CD14-positive monocyte (primary cell): Measurements from ENCODE around the gene TPRN. TPM values are rescaled to one million over a fixed set of nuclear protein-coding genes. Genes with fewer than 3 reads are reported as not detected.

ENCODE experiments used
- DNase-seq, 3 donors: peaks; one replicate each; pipeline ENCODE4 v3.0.0-alpha.2; 2011 to 2022
- H2AFZ ChIP-seq: 2 replicates; pipeline ENCODE4 v1.6.0; 2012; ENCODE audit warnings: mild to moderate bottlenecking, low read depth, low read length, inconsistent platforms; ENCODE audit not compliant: insufficient read depth, poor library complexity, severe bottlenecking
- H3K27ac ChIP-seq, 2 donors: 1 replicate in 1 of 2; 2 replicates in 1 of 2; pipeline ENCODE4 v1.5.1; 2012 to 2013; ENCODE audit warnings: low read length in 2 of 2, control low read depth in 1 of 2, inconsistent platforms in 1 of 2, low read depth in 1 of 2, mild to moderate bottlenecking in 1 of 2
- H3K27me3 ChIP-seq, 2 donors: one replicate each; pipeline versions ENCODE4 v1.6.0 to v1.6.1; 2011 to 2013; ENCODE audit warnings: low read length in 2 of 2; ENCODE audit not compliant: control insufficient read depth in 2 of 2, insufficient read depth in 2 of 2
- H3K36me3 ChIP-seq, 2 donors: replicated peaks in 1 of 2; 1 replicate in 1 of 2; 2 replicates in 1 of 2; pipeline versions ENCODE4 v1.5.1 to v1.6.1; 2012 to 2013; ENCODE audit warnings: low read length in 2 of 2, control low read depth in 1 of 2, inconsistent platforms in 1 of 2, mild to moderate bottlenecking in 1 of 2; ENCODE audit not compliant: insufficient read depth in 2 of 2, control insufficient read depth in 1 of 2
- H3K4me1 ChIP-seq, 2 donors: 1 replicate in 1 of 2; 2 replicates in 1 of 2; pipeline versions ENCODE4 v1.5.1 to v1.6.1; 2012 to 2013; ENCODE audit warnings: low read length in 2 of 2, control low read depth in 1 of 2, inconsistent platforms in 1 of 2, mild to moderate bottlenecking in 1 of 2, moderate library complexity in 1 of 2; ENCODE audit not compliant: insufficient read depth in 2 of 2, control insufficient read depth in 1 of 2
- H3K4me2 ChIP-seq: replicated peaks from 2 replicates; pipeline ENCODE3; 2012; ENCODE audit warnings: low read length, moderate library complexity, mild to moderate bottlenecking; ENCODE audit not compliant: poor library complexity, severe bottlenecking; ENCODE audit errors: extremely low read depth
- H3K4me3 ChIP-seq, 3 experiments: fragments of 200-600 bp in 1 of 3; sonication (generic) in 1 of 3; replicated peaks in 1 of 3; 1 replicate in 2 of 3; 2 replicates in 1 of 3; pipeline ENCODE4 v1.5.1; 2011 to 2013; ENCODE audit warnings: low read length in 3 of 3, mild to moderate bottlenecking in 3 of 3, control low read depth in 2 of 3, low read depth in 2 of 3, inconsistent platforms in 1 of 3, moderate library complexity in 1 of 3
- H3K79me2 ChIP-seq: 2 replicates; pipeline ENCODE4 v1.6.0; 2012; ENCODE audit warnings: mild to moderate bottlenecking, control low read depth, inconsistent platforms, low read length, moderate library complexity; ENCODE audit not compliant: insufficient read depth
- H3K9ac ChIP-seq: 2 replicates; pipeline ENCODE4 v1.6.0; 2017; ENCODE audit warnings: low read length, mild to moderate bottlenecking; ENCODE audit not compliant: insufficient read depth, poor library complexity, severe bottlenecking
- H3K9me3 ChIP-seq, 2 donors: replicated peaks in 1 of 2; 1 replicate in 1 of 2; 2 replicates in 1 of 2; pipeline versions ENCODE4 v1.5.1 to v1.6.1; 2012 to 2013; ENCODE audit warnings: low read length in 2 of 2, control low read depth in 1 of 2; ENCODE audit not compliant: control insufficient read depth in 1 of 2, insufficient read depth in 1 of 2
- H4K20me1 ChIP-seq: 2 replicates; pipeline ENCODE4 v1.6.0; 2012; ENCODE audit warnings: mild to moderate bottlenecking, low read length, control low read depth, moderate library complexity; ENCODE audit not compliant: insufficient read depth
- H3K27ac Mint-ChIP-seq, 7 donors: one replicate each; pipeline ENCODE4 v1.8.0; 2020; ENCODE audit warnings: mild to moderate bottlenecking in 7 of 7, mixed read lengths in 7 of 7, moderate library complexity in 6 of 7, inconsistent platforms in 2 of 7
- H3K27me3 Mint-ChIP-seq, 3 donors: one replicate each; pipeline ENCODE4 v1.8.0; 2021 to 2022; ENCODE audit warnings: low read depth in 3 of 3, mild to moderate bottlenecking in 3 of 3, mixed read lengths in 3 of 3, moderate library complexity in 3 of 3, inconsistent platforms in 1 of 3
- H3K36me3 Mint-ChIP-seq, 2 donors: one replicate each; pipeline ENCODE4 v1.8.0; 2020; ENCODE audit warnings: mixed read lengths in 2 of 2, inconsistent platforms in 1 of 2, mild to moderate bottlenecking in 1 of 2
- H3K4me1 Mint-ChIP-seq: one replicate; pipeline ENCODE4 v1.8.0; 2020; ENCODE audit warnings: mild to moderate bottlenecking, mixed read lengths
- H3K4me3 Mint-ChIP-seq, 2 donors: one replicate each; pipeline ENCODE4 v1.8.0; 2020; ENCODE audit warnings: mild to moderate bottlenecking in 2 of 2, mixed read lengths in 2 of 2, moderate library complexity in 1 of 2
- H3K9me3 Mint-ChIP-seq, 7 donors: one replicate each; pipeline ENCODE4 v1.8.0; 2020 to 2022; ENCODE audit warnings: mixed read lengths in 7 of 7, mild to moderate bottlenecking in 6 of 7, moderate library complexity in 6 of 7, inconsistent platforms in 2 of 7
- WGBS: methylation state at CpG from one replicate; pipeline ENCODE4 v1.1.5; 2013; ENCODE audit warnings: missing lambda C conversion rate; ENCODE audit not compliant: insufficient coverage; 5-methylcytosine and 5-hydroxymethylcytosine counted together
- intact Hi-C, 2 donors: fragments of 100-400 bp; cut with micrococcal nuclease; formaldehyde crosslinking; loops; one replicate each; pipeline versions ENCODE4 v1.15.0 to v1.15.1; 2023
- polyA plus RNA-seq, 3 donors: library from polyadenylated mRNA; depleted of rRNA in 1 of 3; unstranded in 2 of 3; stranded (reverse) in 1 of 3; fragments of 300-500 nt in 2 of 3; fragments of >200 nt in 1 of 3; fragmentation: Illumina TruSeq in 2 of 3; gene quantifications; 1 replicate in 2 of 3; 2 replicates in 1 of 3; pipeline ENCODE4 v1.2.3, GENCODE V29; 2012 to 2021
- TF ChIP-seq, protein P1 (sequence below): fragments of 200-600 bp; IDR thresholded peaks from one replicate; pipeline ENCODE4 v1.8.0; 2022; ENCODE audit warnings: antibody characterized with exemption, mild to moderate bottlenecking

Gene TPRN
- polyA plus RNA-seq, 3 donors = 0.30 to 4.6 (median 0.46) TPM

DNA sequence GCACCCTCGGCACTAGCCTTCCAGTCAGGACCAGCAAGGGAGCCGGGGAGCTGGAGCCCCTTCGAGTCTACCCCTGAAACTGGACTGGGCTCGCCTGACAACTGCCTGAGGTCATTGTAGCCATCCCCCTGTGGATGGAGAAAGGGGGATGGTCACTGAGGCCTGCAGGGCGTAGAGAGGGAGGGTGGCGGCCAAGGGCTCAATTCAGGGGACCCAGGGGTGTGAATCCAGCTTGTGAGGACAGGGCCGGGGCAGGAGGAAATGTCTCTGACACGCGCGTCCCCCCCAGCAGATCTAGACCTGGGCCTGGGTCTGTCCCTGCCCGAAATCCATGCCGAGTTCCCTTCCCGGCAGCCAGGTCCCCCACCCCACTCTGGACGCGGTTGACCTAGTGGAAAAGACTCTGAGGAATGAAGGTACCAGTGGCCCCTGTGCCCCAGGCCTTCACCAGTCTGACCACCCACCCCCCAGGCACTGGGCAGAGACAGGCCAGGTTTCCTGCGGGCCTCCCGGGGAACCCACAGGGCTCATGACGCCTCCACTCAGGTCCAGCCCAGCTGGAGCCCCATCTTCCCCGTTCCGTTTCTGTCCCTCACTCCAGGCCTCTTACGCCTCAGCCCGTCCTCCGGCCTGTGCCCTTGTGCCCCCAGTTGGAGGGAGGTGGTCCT is 31.0 kb upstream of the TPRN start:
- no peak overlapping the region for H3K27ac ChIP-seq
- TF ChIP-seq, protein P1, sequence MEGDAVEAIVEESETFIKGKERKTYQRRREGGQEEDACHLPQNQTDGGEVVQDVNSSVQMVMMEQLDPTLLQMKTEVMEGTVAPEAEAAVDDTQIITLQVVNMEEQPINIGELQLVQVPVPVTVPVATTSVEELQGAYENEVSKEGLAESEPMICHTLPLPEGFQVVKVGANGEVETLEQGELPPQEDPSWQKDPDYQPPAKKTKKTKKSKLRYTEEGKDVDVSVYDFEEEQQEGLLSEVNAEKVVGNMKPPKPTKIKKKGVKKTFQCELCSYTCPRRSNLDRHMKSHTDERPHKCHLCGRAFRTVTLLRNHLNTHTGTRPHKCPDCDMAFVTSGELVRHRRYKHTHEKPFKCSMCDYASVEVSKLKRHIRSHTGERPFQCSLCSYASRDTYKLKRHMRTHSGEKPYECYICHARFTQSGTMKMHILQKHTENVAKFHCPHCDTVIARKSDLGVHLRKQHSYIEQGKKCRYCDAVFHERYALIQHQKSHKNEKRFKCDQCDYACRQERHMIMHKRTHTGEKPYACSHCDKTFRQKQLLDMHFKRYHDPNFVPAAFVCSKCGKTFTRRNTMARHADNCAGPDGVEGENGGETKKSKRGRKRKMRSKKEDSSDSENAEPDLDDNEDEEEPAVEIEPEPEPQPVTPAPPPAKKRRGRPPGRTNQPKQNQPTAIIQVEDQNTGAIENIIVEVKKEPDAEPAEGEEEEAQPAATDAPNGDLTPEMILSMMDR = no peak
- H3K9me3 ChIP-seq = no peaks in the 10 kb centered on the region
- Mint-ChIP-seq H3K9me3 (peaks cover 0 to 4% (median 0%) of the 10 kb centered on the region in 7 donors), H3K4me3 (no peak overlapping the region), H3K36me3 (no peaks in the 10 kb centered on the region), H3K27me3 (peaks cover 2 to 47% (median 10%) of the 10 kb centered on the region in 3 donors), H3K4me1 (peaks cover 4% of the 10 kb centered on the region), H3K27ac (no peak overlapping the region)
- DNase-seq = no peak
- no peak overlapping the region for H2AFZ ChIP-seq
- 92% methylated on average over 16 of the region's 23 CpGs for WGBS
- H3K4me1 ChIP-seq = peaks cover 5 to 6% of the 10 kb centered on the region in 2 donors
- H3K27me3 ChIP-seq = peaks cover 0 to 9% of the 10 kb centered on the region in 2 donors
- H4K20me1 ChIP-seq = no peaks in the 10 kb centered on the region
- no peaks in the 10 kb centered on the region for H3K36me3 ChIP-seq
- no peak overlapping the region for H3K9ac ChIP-seq
- no peaks in the 10 kb centered on the region for H3K79me2 ChIP-seq
- H3K4me2 ChIP-seq = no peak overlapping the region
- no peak overlapping the region for H3K4me3 ChIP-seq
- intact Hi-C loops = no loop called here

DNA sequence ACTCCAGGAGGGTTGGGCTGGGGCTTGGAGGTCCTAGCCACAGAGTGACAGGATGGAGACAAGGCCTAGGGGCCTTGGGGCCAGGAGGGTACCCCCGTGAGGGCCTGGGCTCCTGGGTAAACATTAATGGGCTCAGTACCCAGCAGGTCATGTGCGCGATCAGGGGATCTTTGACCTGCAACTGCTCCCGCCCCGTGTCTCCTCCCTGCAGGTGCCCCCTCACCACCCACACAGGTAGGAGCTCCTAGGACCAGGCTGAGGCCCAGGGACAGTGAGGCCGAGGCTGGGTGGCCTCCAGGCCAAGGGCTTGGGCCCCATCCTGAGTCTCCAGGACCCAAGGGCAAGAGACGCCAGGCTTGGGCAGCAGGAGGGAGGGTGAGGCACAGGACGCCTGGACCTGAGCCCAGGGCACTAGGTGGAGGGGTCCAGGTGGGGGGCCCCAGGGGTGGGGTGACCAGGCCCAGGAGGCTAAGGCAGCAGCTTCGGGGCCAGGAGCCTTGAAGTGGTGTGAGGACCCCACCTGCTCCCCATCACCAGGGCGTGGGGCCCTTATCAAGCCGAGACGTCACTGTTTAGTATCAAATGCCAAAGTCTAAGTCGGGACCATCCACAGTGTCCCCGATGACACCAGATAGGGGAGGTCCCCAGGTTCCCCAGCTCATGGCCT is 30.3 kb upstream of the TPRN start, which contains the start of gene SLC34A3:
Gene SLC34A3, plus strand, starts transcription at position 197 of the 667 bp plus-strand sequence. CDS start 802 bp downstream, outside the sequence.
- intact Hi-C loops = no loop called here
- DNase-seq = no peak
- 89% methylated on average over 11 of the region's 14 CpGs for WGBS
- no peak within 1 kb of the TSS for H2AFZ ChIP-seq
- H3K27me3 Mint-ChIP-seq = peaks cover 2 to 50% (median 12%) of the 10 kb centered on the region in 3 donors
- no peaks in the 10 kb centered on the region for H3K79me2 ChIP-seq
- H3K27me3 ChIP-seq = peaks cover 0 to 9% of the 10 kb centered on the region in 2 donors
- no peak within 1 kb of the TSS for H3K4me2 ChIP-seq
- no peaks in the 10 kb centered on the region for H3K36me3 ChIP-seq
- no peak within 1 kb of the TSS for H3K4me3 Mint-ChIP-seq
- peaks cover 2% of the 10 kb centered on the region for H3K4me1 Mint-ChIP-seq
- H3K27ac ChIP-seq = no peak within 1 kb of the TSS
- H3K9me3 ChIP-seq = no peaks in the 10 kb centered on the region
- TF ChIP-seq, protein P1 = no peak
- H3K9ac ChIP-seq = no peak within 1 kb of the TSS
- H3K36me3 Mint-ChIP-seq = no peaks in the 10 kb centered on the region
- H3K4me1 ChIP-seq = no peaks in the 10 kb centered on the region
- no peak within 1 kb of the TSS for H3K4me3 ChIP-seq
- H4K20me1 ChIP-seq = no peaks in the 10 kb centered on the region
- peaks cover 0 to 4% (median 0%) of the 10 kb centered on the region in 7 donors for H3K9me3 Mint-ChIP-seq
- no peak within 1 kb of the TSS for H3K27ac Mint-ChIP-seq
